Measurements from ENCODE around the gene STK35.

Gene STK35

GRCh38 chr20:2108987-2109386 lies 7.4 kb downstream of the STK35 start:
- Histone ChIP-seq H3K79me2 (ENCODE audit: control insufficient read depth, low read length) (peaks cover 100% of the 10 kb centered on the region), H3K27ac (ENCODE audit: low read depth, low read length) (no peak overlapping the region), H3K4me1 (ENCODE audit: control insufficient read depth, low read length) (peaks cover 20% of the 10 kb centered on the region), H3K9me3 (ENCODE audit: control insufficient read depth, insufficient read depth, low read length) (no peaks in the 10 kb centered on the region), H3K27me3 (ENCODE audit: control insufficient read depth, low read length) (no peaks in the 10 kb centered on the region), H3K9me2 (replicated peaks; ENCODE audit: control insufficient read depth, low read length) (no peaks in the 10 kb centered on the region), H4K20me1 (ENCODE audit: control insufficient read depth, insufficient read depth, low read depth, low read length) (peaks cover 31% of the 10 kb centered on the region), H3F3A (ENCODE audit: control insufficient read depth, insufficient read depth) (no peaks in the 10 kb centered on the region), H3K4me2 (ENCODE audit: low read length) (no peak overlapping the region), H3K4me3 (ENCODE audit: low read length) (no peak overlapping the region), H3K36me3 (ENCODE audit: control insufficient read depth, low read length) (peaks cover 86% of the 10 kb centered on the region)
- TF ChIP-seq EZH2phosphoT487 (IDR thresholded peaks at IDR 0.05; ENCODE audit: borderline replicate concordance, low read length) (no peak), CTCF (IDR thresholded peaks at IDR 0.05; ENCODE audit: low read depth, low read length, poor library complexity, severe bottlenecking) (no peak)

DNA sequence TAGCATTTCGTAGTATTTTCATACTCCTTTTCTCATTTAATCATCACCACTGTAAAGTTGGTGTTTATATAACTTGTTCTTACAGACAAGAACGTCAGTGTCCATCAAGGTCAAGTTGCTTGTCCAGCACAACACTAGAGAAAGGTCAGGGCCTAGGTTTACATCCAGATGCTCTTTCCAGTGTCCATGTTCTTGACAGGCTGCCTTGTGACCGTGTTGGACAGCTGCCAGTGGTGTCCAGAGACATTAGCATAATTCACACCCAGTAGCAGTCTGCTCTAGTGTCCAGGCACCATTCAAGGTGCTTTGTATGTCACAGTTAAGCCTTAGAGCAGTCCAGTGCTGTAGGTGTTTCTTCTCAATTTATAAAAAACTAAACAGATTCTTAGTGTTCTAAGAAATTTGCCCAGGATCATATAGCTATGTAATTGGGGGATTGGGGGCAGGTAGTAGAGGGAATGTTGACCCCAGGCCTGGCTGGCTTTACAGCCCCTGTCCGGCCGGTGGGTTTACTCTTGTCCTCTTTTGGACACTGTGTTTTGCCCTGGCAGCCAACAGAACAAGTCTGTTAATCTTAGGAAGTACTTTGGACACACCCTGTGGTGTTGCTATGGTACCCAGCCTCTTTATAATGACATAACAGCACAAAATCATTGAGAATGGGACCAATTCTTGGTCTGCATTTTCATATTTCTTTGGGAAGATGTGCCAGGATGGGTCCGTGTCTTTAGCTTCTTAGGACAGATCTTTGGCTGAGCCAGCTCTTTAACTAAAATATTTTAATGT lies 8.0 kb downstream of the STK35 start:
- Histone ChIP-seq H3K4me2 (ENCODE audit: low read length) (no peak overlapping the region), H3K9me2 (replicated peaks; ENCODE audit: control insufficient read depth, low read length) (no peaks in the 10 kb centered on the region), H3F3A (ENCODE audit: control insufficient read depth, insufficient read depth) (no peaks in the 10 kb centered on the region), H3K4me1 (ENCODE audit: control insufficient read depth, low read length) (peaks cover 13% of the 10 kb centered on the region), H3K27me3 (ENCODE audit: control insufficient read depth, low read length) (no peaks in the 10 kb centered on the region), H3K9me3 (ENCODE audit: control insufficient read depth, insufficient read depth, low read length) (no peaks in the 10 kb centered on the region), H3K4me3 (ENCODE audit: low read length) (no peak overlapping the region), H3K36me3 (ENCODE audit: control insufficient read depth, low read length) (peaks cover 84% of the 10 kb centered on the region), H3K27ac (ENCODE audit: low read depth, low read length) (no peak overlapping the region), H4K20me1 (ENCODE audit: control insufficient read depth, insufficient read depth, low read depth, low read length) (peaks cover 25% of the 10 kb centered on the region), H3K79me2 (ENCODE audit: control insufficient read depth, low read length) (peaks cover 100% of the 10 kb centered on the region)
- TF ChIP-seq EZH2phosphoT487 (IDR thresholded peaks at IDR 0.05; ENCODE audit: borderline replicate concordance, low read length) (no peak), CTCF (IDR thresholded peaks at IDR 0.05; ENCODE audit: low read depth, low read length, poor library complexity, severe bottlenecking) (no peak)

DNA sequence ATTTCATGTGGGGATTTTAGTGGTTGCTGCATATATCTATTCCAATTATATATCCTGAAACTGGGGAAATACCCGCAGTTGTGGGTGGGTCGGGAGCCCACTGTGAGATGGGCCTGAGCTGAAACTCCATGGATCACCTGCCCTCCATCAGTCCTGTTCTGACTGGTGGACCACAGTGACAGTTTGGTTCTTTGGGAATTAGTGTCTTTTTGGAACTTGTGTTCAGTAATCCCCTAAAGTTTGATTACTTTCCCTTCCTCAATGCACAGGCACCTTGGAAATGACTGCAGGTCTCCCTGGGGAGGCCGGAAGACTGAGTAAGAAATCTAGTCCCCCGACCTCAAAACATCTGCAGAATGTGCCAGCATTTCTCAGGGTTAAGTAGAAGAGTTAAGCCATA lies 11.3 kb downstream of the STK35 start:
- TF ChIP-seq CTCF (IDR thresholded peaks at IDR 0.05; ENCODE audit: low read depth, low read length, poor library complexity, severe bottlenecking) (no peak), EZH2phosphoT487 (IDR thresholded peaks at IDR 0.05; ENCODE audit: borderline replicate concordance, low read length) (no peak)
- H3K9me2 ChIP-seq (replicated peaks; ENCODE audit: control insufficient read depth, low read length) = no peaks in the 10 kb centered on the region
- peaks cover 100% of the 10 kb centered on the region for H3K79me2 ChIP-seq (ENCODE audit: control insufficient read depth, low read length)
- peaks cover 23% of the 10 kb centered on the region for H4K20me1 ChIP-seq (ENCODE audit: control insufficient read depth, insufficient read depth, low read depth, low read length)
- no peaks in the 10 kb centered on the region for H3F3A ChIP-seq (ENCODE audit: control insufficient read depth, insufficient read depth)
- no peaks in the 10 kb centered on the region for H3K9me3 ChIP-seq (ENCODE audit: control insufficient read depth, insufficient read depth, low read length)
- H3K4me2 ChIP-seq (ENCODE audit: low read length) = no peak overlapping the region
- no peak overlapping the region for H3K27ac ChIP-seq (ENCODE audit: low read depth, low read length)
- H3K4me3 ChIP-seq (ENCODE audit: low read length) = no peak overlapping the region
- H3K27me3 ChIP-seq (ENCODE audit: control insufficient read depth, low read length) = no peaks in the 10 kb centered on the region
- H3K36me3 ChIP-seq (ENCODE audit: control insufficient read depth, low read length) = peaks cover 83% of the 10 kb centered on the region
- H3K4me1 ChIP-seq (ENCODE audit: control insufficient read depth, low read length) = 0 out of 2 replicates have a peak, but pooled peaks cover 3% of the 10 kb centered on the region
